Retina (tissue), 1 donor: ENCODE measurements around the gene SGTA.
"Not testable (repeated sequence)": the region's sequence is repeated elsewhere in the genome, so short reads cannot be mapped to it uniquely, and the experiment has no call there.

Source experiments
- DNase-seq: peaks from one replicate; pipeline ENCODE4 v3.0.0-alpha.2; 2016

Gene SGTA

DNA sequence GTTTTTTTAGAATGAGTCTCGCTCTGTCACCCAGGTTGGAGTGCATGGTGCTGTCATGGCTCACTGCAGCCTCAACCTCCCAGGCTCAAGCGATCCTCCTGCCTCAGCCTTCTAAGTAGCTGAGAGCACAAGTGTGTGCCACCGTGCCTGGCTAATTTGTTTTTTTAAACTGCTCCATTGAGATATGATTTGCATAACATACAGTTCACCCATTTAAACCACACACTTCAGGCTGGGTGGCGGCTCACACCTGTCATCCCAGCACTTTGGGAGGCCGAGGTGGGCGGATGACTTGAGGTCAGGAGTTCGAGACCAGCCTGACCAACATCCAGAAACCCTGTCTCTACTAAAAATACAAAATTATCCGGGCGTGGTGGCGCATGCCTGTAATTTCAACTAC lies 9.6 kb upstream of the SGTA start:
- DNase-seq: not testable (repeated sequence)

- peak; percentile 26 for DNase-seq
These were observed 8.8 kb upstream of the SGTA start for GRCh38 chr19:2791876-2792275.

DNA sequence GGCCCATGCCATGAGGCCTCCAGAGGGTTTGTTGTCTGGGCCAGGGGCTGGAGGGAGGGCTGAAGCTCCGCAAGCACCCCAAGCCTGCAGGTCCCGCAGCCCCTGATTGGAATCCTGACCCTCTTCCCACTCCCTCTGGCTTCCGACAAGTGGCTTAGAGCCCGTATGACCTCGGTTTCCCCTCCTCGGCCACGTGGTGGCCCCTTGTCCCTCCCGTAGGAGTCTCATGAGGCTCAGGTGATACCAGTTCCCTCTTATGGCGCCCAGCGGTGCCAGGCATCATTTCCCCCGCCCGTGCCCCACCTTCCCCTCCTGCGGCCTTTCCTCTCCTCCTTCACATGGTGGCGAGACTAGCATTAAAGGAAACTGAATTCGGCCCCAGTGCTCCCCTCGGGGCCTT lies 8.4 kb upstream of the SGTA start:
- DNase-seq: no peak

GRCh38 chr19:2790557-2791271 lies 7.6 kb upstream of the SGTA start:
- DNase-seq: no peak

- DNase-seq: no peak
These were observed 7.1 kb upstream of the SGTA start for GRCh38 chr19:2790194-2790556.

GRCh38 chr19:2788237-2788636 lies 5.2 kb upstream of the SGTA start:
- no peak for DNase-seq

DNA sequence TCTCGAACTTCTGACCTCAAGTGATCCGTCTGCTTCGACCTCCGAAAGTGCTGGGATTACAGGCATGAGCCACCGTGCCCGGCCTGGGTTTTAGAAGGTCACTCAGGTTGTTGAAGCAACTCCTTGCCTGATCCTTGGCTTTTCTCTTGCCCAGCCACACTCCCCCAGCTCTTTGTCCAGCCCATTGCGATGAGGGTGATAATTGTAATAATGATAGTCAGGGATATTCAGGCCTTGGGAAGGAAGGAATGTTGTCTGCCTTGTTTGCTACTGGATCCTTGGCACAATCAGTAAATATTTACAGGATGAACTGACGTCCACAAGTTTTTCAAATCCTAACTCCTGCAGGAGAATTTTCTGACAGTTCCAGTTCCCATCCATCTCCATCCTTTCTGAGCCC lies 4.0 kb upstream of the SGTA start:
- DNase-seq: no peak

GRCh38 chr19:2785244-2785997 lies 2.3 kb upstream of the SGTA start, which contains the start of gene THOP1:
Gene THOP1 (plus strand): TSS chr19:2785503. CDS start chr19:2785663, 160 bp downstream.
- peak; percentile 97 for DNase-seq

DNA sequence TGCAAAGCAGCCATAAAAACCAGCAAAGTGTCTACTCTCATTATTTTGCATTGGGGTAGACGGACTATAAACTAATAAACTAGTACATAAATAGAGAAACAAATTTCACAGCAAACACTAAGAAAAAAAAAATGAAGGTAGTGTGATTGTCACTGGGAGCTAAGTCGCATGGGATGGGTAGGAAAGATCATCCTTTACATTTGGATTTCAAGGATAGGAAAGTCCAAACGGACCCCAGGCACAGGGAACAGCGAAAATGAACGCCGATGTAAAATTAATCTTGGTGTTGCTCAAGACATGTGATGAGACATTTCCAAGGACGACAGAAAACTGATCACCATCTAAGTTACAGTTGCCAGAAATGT lies 690 bp upstream of the SGTA start:
- no peak for DNase-seq

GRCh38 chr19:2782329-2782935 lies 641 bp downstream of the SGTA start:
- DNase-seq: no peak

- no peak for DNase-seq
These were observed 2.8 kb downstream of the SGTA start for GRCh38 chr19:2780284-2780683.

GRCh38 chr19:2779121-2779740 lies 3.8 kb downstream of the SGTA start:
- DNase-seq: no peak

DNA sequence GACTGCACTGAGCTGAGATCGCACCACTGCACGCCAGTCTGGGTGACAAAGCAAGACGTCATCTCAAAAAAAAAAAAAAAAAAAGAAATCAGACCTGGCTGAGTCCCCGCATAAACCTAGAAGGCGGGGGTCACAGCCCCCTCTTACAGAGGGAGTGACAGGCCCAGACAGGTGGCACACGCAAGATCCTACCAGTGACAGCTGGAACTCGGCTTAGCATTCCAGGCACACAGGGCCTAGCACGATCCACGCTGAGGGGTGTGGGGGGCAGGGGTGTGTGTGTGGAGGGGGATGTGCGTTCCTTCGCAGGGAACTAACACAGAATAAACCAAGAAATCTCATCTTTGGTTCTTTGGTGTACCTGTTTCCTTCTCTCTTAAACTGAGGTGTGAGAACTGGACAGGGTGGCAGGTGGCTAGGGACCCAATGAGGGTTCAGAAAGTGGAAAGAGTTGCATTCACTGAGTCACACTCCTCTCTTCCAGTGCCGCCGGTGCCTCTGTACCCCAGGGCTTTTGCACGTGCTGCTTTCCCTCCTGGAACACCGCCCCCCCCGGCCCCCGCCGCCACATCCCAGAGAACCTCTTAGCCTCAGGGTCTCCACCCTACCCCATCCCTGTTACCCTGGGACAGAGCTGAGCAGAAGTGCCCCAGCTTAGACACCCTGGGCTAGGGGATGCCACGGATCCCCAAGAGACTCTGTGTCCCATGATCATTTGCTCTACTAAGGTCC lies 5.0 kb downstream of the SGTA start:
- DNase-seq: no peak

- no peak for DNase-seq
These were observed 7.3 kb downstream of the SGTA start for GRCh38 chr19:2775556-2776430.

- no peak for DNase-seq
These were observed 8.0 kb downstream of the SGTA start for GRCh38 chr19:2774953-2775555.

GRCh38 chr19:2774083-2774679 lies 8.9 kb downstream of the SGTA start:
- peak; percentile 9 for DNase-seq

DNA sequence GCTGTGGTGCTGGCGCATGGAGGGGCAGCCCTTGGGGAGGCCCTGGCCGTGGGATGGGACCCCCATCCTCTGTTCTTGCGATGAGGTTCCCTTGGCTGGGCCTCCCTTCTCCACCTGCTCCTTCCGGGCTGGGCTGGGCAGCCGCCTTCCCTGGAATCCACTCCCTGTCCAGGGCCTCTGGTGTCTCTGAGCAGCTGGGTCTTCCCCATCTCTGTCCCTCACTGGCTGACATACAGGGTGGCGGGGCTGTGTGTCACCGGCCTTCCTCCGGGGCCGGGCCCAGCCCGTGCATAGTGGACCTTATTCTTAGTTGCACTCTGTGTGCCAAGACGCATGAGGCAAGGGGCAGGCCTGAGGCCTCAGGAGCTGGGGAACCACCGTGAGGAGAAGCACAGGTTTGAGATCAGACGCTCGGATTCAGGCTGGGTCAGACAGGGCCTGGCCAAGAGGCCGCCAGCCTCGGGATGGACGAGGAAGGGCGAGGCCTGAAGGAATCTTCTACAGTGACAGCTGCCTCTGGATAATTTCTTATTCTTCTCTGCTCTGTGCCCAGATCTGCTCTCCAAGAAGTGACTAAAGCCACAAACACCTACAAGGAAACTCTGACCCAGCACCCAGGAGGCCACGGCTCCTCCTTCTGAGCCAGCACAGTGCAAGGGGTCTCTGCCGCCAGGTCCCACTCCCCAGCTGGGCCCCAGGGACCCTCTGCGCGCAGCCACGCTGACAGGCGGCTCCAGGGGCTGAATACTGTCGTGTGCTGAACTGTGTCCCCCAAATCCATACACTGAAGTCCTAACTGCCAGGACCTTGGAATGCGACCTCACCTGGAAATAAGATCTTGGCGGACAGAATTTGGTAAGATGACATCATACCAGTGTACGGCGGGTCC lies 11.0 kb downstream of the SGTA start:
- DNase-seq: no peak

GRCh38 chr19:2770055-2771013 lies 12.7 kb downstream of the SGTA start:
- no peak for DNase-seq

- no peak for DNase-seq
These were observed 13.9 kb downstream of the SGTA start for GRCh38 chr19:2769218-2769617.
